HG02938 (cell line): Measurements from ENCODE around the gene SELPLG.
"Not testable (repeated sequence)": the region's sequence is repeated elsewhere in the genome, so short reads cannot be mapped to it uniquely, and the experiment has no call there.

Experiments used
- ATAC-seq: cut with Tn5 transposase; IDR thresholded peaks from one replicate; pipeline ENCODE4 v1.9.1; 2021; ENCODE audit warnings: mild to moderate bottlenecking, moderate library complexity; ENCODE audit not compliant: unreplicated experiment

SELPLG gene

GRCh38 chr12:108638997-108639822 lies 5.5 kb upstream of the SELPLG start:
- no peak for ATAC-seq

- ATAC-seq: no peak
Measured at GRCh38 chr12:108638141-108638827, 4.6 kb upstream of the SELPLG start.

GRCh38 chr12:108637222-108637971 lies 3.7 kb upstream of the SELPLG start:
- ATAC-seq: no peak

- ATAC-seq: no peak
Measured at GRCh38 chr12:108635997-108636808, 2.5 kb upstream of the SELPLG start.

GRCh38 chr12:108635201-108635996 lies 1.7 kb upstream of the SELPLG start:
- ATAC-seq: peak; percentile 50

GRCh38 chr12:108634341-108634751 lies 652 bp upstream of the SELPLG start:
- ATAC-seq: no peak

- ATAC-seq: no peak
Measured at GRCh38 chr12:108633081-108633533, 587 bp downstream of the SELPLG start.

GRCh38 chr12:108631261-108631660 lies 2.4 kb downstream of the SELPLG start:
- not testable (repeated sequence) for ATAC-seq

GRCh38 chr12:108630481-108631207 lies 3.0 kb downstream of the SELPLG start:
- ATAC-seq: no peak

- no peak for ATAC-seq
Measured at GRCh38 chr12:108629824-108630476, 3.7 kb downstream of the SELPLG start.

GRCh38 chr12:108629151-108629550 lies 4.5 kb downstream of the SELPLG start:
- ATAC-seq: no peak

- ATAC-seq: no peak
Measured at GRCh38 chr12:108627134-108627920, 6.4 kb downstream of the SELPLG start.

- ATAC-seq: no peak
Measured at GRCh38 chr12:108625228-108625627, 8.5 kb downstream of the SELPLG start.

GRCh38 chr12:108623577-108623976 lies 10.1 kb downstream of the SELPLG start:
- no peak for ATAC-seq

- no peak for ATAC-seq
Measured at GRCh38 chr12:108622921-108623514, 10.7 kb downstream of the SELPLG start.

- ATAC-seq: no peak
Measured at GRCh38 chr12:108622421-108622820, 11.3 kb downstream of the SELPLG start.

- no peak for ATAC-seq
Measured at GRCh38 chr12:108621161-108621560, 12.5 kb downstream of the SELPLG start.
